LNCaP clone FGC (cell line): ENCODE measurements around the gene GRN.

Experiments used
- DNase-seq: peaks from one replicate; pipeline ENCODE4 v3.0.0-alpha.2; 2011; ENCODE audit warnings: low read depth
- H3K4me3 ChIP-seq: 2 replicates; pipeline ENCODE4 v1.5.1; 2011; ENCODE audit warnings: mild to moderate bottlenecking, low read depth, low read length, control low read depth
- TF ChIP-seq, protein P1 (sequence below): IDR thresholded peaks from 2 replicates; pipeline ENCODE4 v1.5.1; 2012; ENCODE audit warnings: mild to moderate bottlenecking; ENCODE audit not compliant: control insufficient read depth, insufficient read depth; ENCODE audit errors: extremely low read depth

The GRN gene

GRCh38 chr17:44374306-44375195 lies 29.4 kb downstream of the GRN start:
- TF ChIP-seq, protein P1, sequence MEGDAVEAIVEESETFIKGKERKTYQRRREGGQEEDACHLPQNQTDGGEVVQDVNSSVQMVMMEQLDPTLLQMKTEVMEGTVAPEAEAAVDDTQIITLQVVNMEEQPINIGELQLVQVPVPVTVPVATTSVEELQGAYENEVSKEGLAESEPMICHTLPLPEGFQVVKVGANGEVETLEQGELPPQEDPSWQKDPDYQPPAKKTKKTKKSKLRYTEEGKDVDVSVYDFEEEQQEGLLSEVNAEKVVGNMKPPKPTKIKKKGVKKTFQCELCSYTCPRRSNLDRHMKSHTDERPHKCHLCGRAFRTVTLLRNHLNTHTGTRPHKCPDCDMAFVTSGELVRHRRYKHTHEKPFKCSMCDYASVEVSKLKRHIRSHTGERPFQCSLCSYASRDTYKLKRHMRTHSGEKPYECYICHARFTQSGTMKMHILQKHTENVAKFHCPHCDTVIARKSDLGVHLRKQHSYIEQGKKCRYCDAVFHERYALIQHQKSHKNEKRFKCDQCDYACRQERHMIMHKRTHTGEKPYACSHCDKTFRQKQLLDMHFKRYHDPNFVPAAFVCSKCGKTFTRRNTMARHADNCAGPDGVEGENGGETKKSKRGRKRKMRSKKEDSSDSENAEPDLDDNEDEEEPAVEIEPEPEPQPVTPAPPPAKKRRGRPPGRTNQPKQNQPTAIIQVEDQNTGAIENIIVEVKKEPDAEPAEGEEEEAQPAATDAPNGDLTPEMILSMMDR, result no peak
- no peak overlapping the region for H3K4me3 ChIP-seq
- DNase-seq, result no peak

GRCh38 chr17:44375196-44376017 lies 30.3 kb downstream of the GRN start:
- H3K4me3 ChIP-seq, result no peak overlapping the region
- TF ChIP-seq, protein P1, result no peak
- no peak for DNase-seq

DNA sequence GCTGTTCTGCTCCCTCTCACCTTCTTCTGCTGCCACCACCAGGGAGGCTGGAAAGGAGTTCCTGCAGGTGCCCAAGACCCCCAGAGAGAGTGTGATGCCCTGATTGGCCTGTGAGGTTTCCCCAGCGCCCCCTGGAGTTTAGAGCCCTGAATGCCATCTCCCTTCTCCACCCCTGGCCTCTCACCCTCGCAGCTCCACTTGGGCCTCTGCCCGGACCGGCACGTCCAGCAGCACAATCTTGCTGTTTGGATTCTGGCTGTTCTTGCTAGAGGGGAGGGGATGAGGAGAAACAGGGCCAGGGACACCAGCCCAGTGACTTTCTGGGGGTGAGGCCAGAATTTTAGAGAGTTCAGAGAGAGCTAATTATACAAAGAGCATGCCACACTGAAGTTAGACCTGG lies 31.0 kb downstream of the GRN start:
- DNase-seq, result peak; percentile 1
- H3K4me3 ChIP-seq, result no peak overlapping the region
- TF ChIP-seq, protein P1, result peak; percentile 18; the same call in 1 of the 2 replicates

DNA sequence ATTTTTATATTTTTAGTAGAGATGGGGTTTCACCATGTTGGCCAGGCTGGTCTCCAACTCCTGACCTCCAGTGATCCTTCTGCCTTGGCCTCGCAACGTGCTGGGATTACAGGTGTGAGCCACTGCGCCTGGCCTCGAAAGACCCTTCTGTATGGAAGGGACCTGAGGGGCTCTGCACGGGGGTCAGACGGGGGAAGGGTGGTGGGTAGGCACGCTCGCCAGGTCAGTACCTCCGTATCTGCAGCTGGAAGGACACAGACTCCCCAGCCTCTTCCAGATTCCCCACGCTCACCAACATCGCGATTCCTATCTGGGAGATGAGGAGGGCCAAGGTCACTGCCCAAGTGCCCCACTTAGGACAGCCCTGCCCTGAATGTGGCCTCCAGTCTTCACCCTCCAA lies 31.7 kb downstream of the GRN start:
- TF ChIP-seq, protein P1, result no peak
- H3K4me3 ChIP-seq, result no peak overlapping the region
- DNase-seq, result no peak

- no peak for DNase-seq
- H3K4me3 ChIP-seq, result no peak overlapping the region
- TF ChIP-seq, protein P1, result no peak
Observed at GRCh38 chr17:44378171-44378705, 33.1 kb downstream of the GRN start.

DNA sequence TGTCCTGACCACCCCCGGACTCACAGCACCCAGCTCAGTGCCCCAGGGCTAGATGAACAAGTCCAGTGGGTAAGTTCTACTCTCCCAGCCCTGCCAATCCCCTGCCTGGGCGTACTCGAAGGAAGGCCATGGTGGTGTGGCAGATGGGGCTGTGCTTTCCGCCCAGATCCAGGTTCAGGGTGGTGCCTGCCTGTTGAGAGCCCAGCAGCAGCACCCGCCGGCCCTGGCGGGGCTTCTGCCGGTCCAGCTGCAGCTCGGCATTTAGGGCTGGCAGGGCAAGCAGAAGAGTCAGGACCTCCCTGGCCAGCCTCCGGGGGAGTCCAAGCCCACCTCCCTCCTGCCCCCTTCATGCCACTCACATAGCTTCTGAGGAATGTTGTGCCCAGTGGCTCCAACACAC lies 34.8 kb downstream of the GRN start:
- DNase-seq, result no peak
- TF ChIP-seq, protein P1, result no peak
- H3K4me3 ChIP-seq, result no peak overlapping the region
